Neural cell (in vitro differentiated cells): ENCODE results near the gene PGAP2. TPM values are rescaled to one million over a fixed set of nuclear protein-coding genes. Genes with fewer than 3 reads are reported as not detected.

Experiments used
- H2AFZ ChIP-seq: fragments of 200-600, 300-800 bp; sonication (generic), shearing (Covaris generic); 2 replicates; pipeline ENCODE4 v1.6.0; 2014; ENCODE audit warnings: low read depth, mild to moderate bottlenecking, antibody characterized with exemption, low read length, moderate library complexity
- H3F3A ChIP-seq: fragments of 200-600 bp; shearing (Covaris generic); 2 replicates; pipeline ENCODE4 v1.6.1; 2016; ENCODE audit warnings: mild to moderate bottlenecking, moderate library complexity, mixed read lengths, antibody characterized with exemption, low read length; ENCODE audit not compliant: insufficient read depth, poor library complexity, severe bottlenecking
- H3K27ac ChIP-seq: fragments of 200-600, 300-800 bp; sonication (generic), shearing (Covaris generic); 2 replicates; pipeline ENCODE4 v1.5.1; 2014; ENCODE audit warnings: mild to moderate bottlenecking, low read length, moderate library complexity
- H3K27me3 ChIP-seq: fragments of 300-800, 200-600 bp; sonication (generic), shearing (Covaris generic); 2 replicates; pipeline ENCODE4 v1.6.0; 2014; ENCODE audit warnings: mild to moderate bottlenecking, low read depth, low read length, moderate library complexity; ENCODE audit not compliant: insufficient read depth
- H3K36me3 ChIP-seq: fragments of 300-800, 200-600 bp; sonication (generic), shearing (Covaris generic); 2 replicates; pipeline ENCODE4 v1.5.1; 2014; ENCODE audit warnings: mild to moderate bottlenecking, antibody characterized with exemption, low read length, moderate library complexity; ENCODE audit not compliant: insufficient read depth
- H3K4me2 ChIP-seq: fragments of 300-800, 200-600 bp; sonication (generic), shearing (Covaris generic); 2 replicates; pipeline ENCODE4 v1.6.0; 2014; ENCODE audit warnings: mild to moderate bottlenecking, low read length
- H3K4me3 ChIP-seq: fragments of 300-800, 200-600 bp; sonication (generic), shearing (Covaris generic); 2 replicates; pipeline ENCODE4 v1.5.1; 2014; ENCODE audit warnings: mild to moderate bottlenecking, low read length, moderate library complexity
- H3K79me2 ChIP-seq: fragments of 200-600 bp; shearing (Covaris generic); replicated peaks from 2 replicates; pipeline ENCODE4 v1.6.0; 2014; ENCODE audit warnings: mild to moderate bottlenecking, low read length, moderate library complexity; ENCODE audit not compliant: insufficient read depth
- H3K9ac ChIP-seq: fragments of 300-800, 200-600 bp; sonication (generic), shearing (Covaris generic); 2 replicates; pipeline ENCODE4 v1.6.1; 2016; ENCODE audit warnings: mild to moderate bottlenecking, low read length, mixed read lengths
- H3K9me2 ChIP-seq: fragments of 200-600 bp; shearing (Covaris generic); 2 replicates; pipeline ENCODE4 v1.6.1; 2016; ENCODE audit warnings: mild to moderate bottlenecking, low read length, mixed read lengths; ENCODE audit not compliant: insufficient read depth
- H3K9me3 ChIP-seq: fragments of 200-600, 300-800 bp; sonication (generic), shearing (Covaris generic); 2 replicates; pipeline ENCODE4 v1.6.1; 2016; ENCODE audit warnings: mild to moderate bottlenecking, mixed run types, low read length, moderate library complexity, mixed read lengths
- H4K20me1 ChIP-seq: fragments of 200-600 bp; shearing (Covaris generic); 2 replicates; pipeline ENCODE4 v1.6.1; 2016; ENCODE audit warnings: mild to moderate bottlenecking, mixed run types; ENCODE audit not compliant: insufficient read depth
- EP300 ChIP-seq: fragments of 450-650 bp; conservative IDR thresholded peaks from 2 replicates; pipeline ENCODE4 v1.6.1; 2014; ENCODE audit warnings: antibody characterized with exemption, mild to moderate bottlenecking, moderate library complexity; ENCODE audit not compliant: poor library complexity, severe bottlenecking
- EZH2 ChIP-seq: fragments of 200-600, 300-800 bp; shearing (Covaris generic), sonication (generic); IDR thresholded peaks from 2 replicates; pipeline ENCODE4 v1.6.1; 2014; ENCODE audit warnings: antibody characterized with exemption, low read length, borderline replicate concordance, mild to moderate bottlenecking; ENCODE audit not compliant: insufficient read depth, poor library complexity, severe bottlenecking
- MXI1 ChIP-seq: fragments of 450-650 bp; conservative IDR thresholded peaks from 2 replicates; pipeline ENCODE4 v1.6.1; 2014; ENCODE audit warnings: antibody characterized with exemption, mild to moderate bottlenecking; ENCODE audit not compliant: poor library complexity, severe bottlenecking
- POLR2AphosphoS5 ChIP-seq: IDR thresholded peaks from 2 replicates; pipeline ENCODE4 v1.6.1; 2012
- RAD21 ChIP-seq: fragments of 450-650 bp; conservative IDR thresholded peaks from 2 replicates; pipeline ENCODE4 v1.6.1; 2014; ENCODE audit warnings: antibody characterized with exemption, mild to moderate bottlenecking, moderate library complexity
- SMC3 ChIP-seq: fragments of 450-650 bp; conservative IDR thresholded peaks from 2 replicates; pipeline ENCODE4 v1.6.1; 2014; ENCODE audit warnings: antibody characterized with exemption, mild to moderate bottlenecking, moderate library complexity; ENCODE audit not compliant: poor library complexity
- TAF1 ChIP-seq: IDR thresholded peaks from 2 replicates; pipeline ENCODE4 v1.6.1; 2012; ENCODE audit warnings: low read depth
- polyA plus RNA-seq: library from polyadenylated mRNA; depleted of rRNA; stranded (reverse); fragments of >200 nt; gene quantifications from 2 replicates; pipeline ENCODE4 v1.2.3, GENCODE V29; 2014
- TF ChIP-seq, protein P1 (sequence below): fragments of 450-650 bp; IDR thresholded peaks from 2 replicates; pipeline ENCODE4 v1.5.1; 2014; ENCODE audit warnings: antibody characterized with exemption, mild to moderate bottlenecking, moderate library complexity; ENCODE audit not compliant: poor library complexity, severe bottlenecking
- TF ChIP-seq, protein P2 (sequence below): IDR thresholded peaks from 2 replicates; pipeline ENCODE4 v1.6.1; 2012; ENCODE audit warnings: borderline replicate concordance

PGAP2 gene
- polyA plus RNA-seq, 1 donor from 2014 or later: 30.1 TPM

DNA sequence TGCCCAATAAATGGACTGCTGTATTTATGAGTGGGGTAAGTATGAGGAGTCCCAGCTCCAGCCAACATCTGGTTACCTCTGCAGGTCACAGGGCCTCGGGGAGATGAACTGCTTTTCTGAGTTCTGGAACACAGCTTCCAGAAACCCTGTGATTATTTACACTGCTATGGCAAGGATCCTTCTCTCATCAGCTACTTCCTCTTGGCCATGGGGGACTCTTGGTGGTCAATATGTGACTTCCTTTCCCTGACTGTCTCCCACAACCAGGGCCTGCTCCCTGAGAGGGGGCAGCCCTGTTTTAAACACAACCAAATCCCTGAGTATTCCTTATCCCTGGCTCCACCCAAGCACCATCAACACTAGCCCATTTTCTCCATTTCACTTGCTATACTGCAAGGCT, 22.4 kb downstream of the PGAP2 start:
- Histone ChIP-seq H3K27me3 (no peaks in the 10 kb centered on the region), H3K36me3 (no peaks in the 10 kb centered on the region), H3K4me3 (no peak overlapping the region), H3K9me2 (no peaks in the 10 kb centered on the region), H4K20me1 (no peaks in the 10 kb centered on the region), H3K9ac (no peak overlapping the region), H2AFZ (no peak overlapping the region), H3K4me2 (no peak overlapping the region), H3F3A (no peaks in the 10 kb centered on the region), H3K27ac (no peak overlapping the region), H3K9me3 (no peaks in the 10 kb centered on the region), H3K79me2 (no peaks in the 10 kb centered on the region)
- TF ChIP-seq, protein P1, sequence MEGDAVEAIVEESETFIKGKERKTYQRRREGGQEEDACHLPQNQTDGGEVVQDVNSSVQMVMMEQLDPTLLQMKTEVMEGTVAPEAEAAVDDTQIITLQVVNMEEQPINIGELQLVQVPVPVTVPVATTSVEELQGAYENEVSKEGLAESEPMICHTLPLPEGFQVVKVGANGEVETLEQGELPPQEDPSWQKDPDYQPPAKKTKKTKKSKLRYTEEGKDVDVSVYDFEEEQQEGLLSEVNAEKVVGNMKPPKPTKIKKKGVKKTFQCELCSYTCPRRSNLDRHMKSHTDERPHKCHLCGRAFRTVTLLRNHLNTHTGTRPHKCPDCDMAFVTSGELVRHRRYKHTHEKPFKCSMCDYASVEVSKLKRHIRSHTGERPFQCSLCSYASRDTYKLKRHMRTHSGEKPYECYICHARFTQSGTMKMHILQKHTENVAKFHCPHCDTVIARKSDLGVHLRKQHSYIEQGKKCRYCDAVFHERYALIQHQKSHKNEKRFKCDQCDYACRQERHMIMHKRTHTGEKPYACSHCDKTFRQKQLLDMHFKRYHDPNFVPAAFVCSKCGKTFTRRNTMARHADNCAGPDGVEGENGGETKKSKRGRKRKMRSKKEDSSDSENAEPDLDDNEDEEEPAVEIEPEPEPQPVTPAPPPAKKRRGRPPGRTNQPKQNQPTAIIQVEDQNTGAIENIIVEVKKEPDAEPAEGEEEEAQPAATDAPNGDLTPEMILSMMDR: no peak
- TF ChIP-seq TAF1: no peak
- TF ChIP-seq EZH2: no peak
- TF ChIP-seq POLR2AphosphoS5: no peak
- TF ChIP-seq RAD21: no peak
- TF ChIP-seq EP300: no peak
- no peak for TF ChIP-seq SMC3
- TF ChIP-seq, protein P2, sequence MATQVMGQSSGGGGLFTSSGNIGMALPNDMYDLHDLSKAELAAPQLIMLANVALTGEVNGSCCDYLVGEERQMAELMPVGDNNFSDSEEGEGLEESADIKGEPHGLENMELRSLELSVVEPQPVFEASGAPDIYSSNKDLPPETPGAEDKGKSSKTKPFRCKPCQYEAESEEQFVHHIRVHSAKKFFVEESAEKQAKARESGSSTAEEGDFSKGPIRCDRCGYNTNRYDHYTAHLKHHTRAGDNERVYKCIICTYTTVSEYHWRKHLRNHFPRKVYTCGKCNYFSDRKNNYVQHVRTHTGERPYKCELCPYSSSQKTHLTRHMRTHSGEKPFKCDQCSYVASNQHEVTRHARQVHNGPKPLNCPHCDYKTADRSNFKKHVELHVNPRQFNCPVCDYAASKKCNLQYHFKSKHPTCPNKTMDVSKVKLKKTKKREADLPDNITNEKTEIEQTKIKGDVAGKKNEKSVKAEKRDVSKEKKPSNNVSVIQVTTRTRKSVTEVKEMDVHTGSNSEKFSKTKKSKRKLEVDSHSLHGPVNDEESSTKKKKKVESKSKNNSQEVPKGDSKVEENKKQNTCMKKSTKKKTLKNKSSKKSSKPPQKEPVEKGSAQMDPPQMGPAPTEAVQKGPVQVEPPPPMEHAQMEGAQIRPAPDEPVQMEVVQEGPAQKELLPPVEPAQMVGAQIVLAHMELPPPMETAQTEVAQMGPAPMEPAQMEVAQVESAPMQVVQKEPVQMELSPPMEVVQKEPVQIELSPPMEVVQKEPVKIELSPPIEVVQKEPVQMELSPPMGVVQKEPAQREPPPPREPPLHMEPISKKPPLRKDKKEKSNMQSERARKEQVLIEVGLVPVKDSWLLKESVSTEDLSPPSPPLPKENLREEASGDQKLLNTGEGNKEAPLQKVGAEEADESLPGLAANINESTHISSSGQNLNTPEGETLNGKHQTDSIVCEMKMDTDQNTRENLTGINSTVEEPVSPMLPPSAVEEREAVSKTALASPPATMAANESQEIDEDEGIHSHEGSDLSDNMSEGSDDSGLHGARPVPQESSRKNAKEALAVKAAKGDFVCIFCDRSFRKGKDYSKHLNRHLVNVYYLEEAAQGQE: no peak
- TF ChIP-seq MXI1: no peak

DNA sequence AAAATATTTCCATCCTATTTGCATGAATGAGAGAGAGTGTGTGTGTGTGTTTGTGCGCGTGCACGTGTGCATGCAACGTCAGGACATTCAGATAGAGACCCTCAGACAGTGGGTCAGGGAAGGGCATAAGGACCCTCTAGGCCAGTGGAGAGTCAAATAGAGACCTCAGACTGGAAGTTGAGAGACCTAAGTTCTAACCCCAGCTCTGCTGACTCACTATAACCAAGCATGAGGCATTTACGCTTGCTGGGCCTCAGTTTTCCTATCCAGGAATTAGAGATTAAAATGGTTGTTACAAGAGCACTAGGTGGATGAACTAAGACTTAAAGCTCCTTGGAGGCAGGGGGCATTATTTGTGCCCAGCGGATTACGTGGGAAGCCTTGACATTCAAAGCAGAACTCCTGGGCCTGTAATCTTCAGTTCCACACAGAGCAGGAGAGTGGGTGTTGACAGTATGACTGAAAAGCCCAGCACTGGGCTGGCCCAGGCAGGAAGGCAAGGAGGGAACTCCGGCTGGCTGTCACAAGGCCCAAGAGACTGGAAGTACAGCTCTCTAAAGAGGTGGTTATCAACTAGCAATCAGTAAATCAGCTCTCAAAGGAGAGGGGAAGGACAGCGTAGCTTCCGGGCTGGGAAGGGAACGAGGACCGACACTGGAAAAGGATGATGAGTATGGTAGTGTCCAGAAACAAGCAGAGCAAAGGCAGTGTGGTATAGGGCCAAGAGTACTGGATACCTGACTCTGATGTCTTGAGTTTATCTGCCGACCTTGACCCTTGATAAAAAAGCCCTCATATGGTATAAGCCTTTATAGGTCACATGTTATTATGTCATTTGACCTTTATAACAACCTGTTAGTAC, 23.2 kb downstream of the PGAP2 start:
- no peaks in the 10 kb centered on the region for H3K36me3 ChIP-seq

More for the DNA sequence above, 23.2 kb downstream of the PGAP2 start:
- Histone ChIP-seq H4K20me1 (no peaks in the 10 kb centered on the region), H3F3A (no peaks in the 10 kb centered on the region), H3K27me3 (no peaks in the 10 kb centered on the region), H3K4me3 (no peak overlapping the region), H3K4me2 (no peak overlapping the region), H3K9me3 (no peaks in the 10 kb centered on the region), H3K27ac (no peak overlapping the region), H3K9me2 (no peaks in the 10 kb centered on the region), H3K79me2 (no peaks in the 10 kb centered on the region), H2AFZ (no peak overlapping the region), H3K9ac (no peak overlapping the region)
- no peak for TF ChIP-seq MXI1
- no peak for TF ChIP-seq EP300
- TF ChIP-seq RAD21: no peak
- TF ChIP-seq, protein P2: no peak
- no peak for TF ChIP-seq TAF1
- TF ChIP-seq POLR2AphosphoS5: no peak
